ENCODE data around the gene NPRL2. TPM values are rescaled to one million over a fixed set of nuclear protein-coding genes. Genes with fewer than 3 reads are reported as not detected.

Gene NPRL2
- total and polyA plus RNA-seq, 2 of the 13 experiments (the other 11 are each of a cell fraction or from before 2014, with no cell fraction given) = 30.6 to 51.4 TPM

DNA sequence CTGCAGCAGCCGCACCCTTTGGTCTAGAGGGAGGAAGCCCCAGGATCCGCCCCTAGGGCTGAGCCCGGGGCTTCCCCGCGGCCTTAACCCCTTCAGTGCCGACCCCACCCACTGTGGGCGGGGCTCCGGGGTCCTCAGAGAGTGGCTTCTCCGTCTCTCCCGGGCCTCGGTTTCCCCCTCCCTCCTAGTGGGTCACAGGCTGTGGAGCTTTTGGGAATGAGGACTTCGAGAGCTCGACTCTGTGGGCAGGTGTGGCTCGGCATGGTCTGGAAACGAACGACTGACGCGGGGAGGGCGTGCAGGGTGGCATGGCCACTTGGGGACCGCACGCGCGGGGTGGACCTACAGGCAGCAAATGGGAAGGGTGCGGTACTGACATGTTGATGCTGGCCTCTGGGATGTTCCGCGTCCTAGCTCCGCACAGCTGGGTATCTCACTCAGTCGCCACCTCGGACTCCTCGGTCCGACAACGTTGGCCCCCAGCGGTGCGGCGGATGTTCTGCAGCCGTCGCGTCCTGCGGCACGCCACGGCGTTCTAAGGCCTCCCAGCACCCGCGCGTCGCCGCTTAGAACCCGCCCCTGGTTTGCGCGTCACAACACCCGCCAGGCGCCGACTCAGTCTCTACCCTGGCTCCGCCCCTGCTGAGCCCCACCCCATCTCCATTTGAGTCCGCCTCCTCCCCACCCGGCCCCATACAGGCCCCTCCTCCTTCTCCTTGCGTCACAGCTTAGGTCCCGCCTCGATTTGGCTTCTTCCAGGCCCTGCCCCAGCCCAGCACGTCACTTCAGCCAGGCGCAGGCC, 51.5 kb downstream of the NPRL2 start, which contains the start of the genes HYAL3 and NAA80 (continued):
- TF ChIP-seq, protein P1, sequence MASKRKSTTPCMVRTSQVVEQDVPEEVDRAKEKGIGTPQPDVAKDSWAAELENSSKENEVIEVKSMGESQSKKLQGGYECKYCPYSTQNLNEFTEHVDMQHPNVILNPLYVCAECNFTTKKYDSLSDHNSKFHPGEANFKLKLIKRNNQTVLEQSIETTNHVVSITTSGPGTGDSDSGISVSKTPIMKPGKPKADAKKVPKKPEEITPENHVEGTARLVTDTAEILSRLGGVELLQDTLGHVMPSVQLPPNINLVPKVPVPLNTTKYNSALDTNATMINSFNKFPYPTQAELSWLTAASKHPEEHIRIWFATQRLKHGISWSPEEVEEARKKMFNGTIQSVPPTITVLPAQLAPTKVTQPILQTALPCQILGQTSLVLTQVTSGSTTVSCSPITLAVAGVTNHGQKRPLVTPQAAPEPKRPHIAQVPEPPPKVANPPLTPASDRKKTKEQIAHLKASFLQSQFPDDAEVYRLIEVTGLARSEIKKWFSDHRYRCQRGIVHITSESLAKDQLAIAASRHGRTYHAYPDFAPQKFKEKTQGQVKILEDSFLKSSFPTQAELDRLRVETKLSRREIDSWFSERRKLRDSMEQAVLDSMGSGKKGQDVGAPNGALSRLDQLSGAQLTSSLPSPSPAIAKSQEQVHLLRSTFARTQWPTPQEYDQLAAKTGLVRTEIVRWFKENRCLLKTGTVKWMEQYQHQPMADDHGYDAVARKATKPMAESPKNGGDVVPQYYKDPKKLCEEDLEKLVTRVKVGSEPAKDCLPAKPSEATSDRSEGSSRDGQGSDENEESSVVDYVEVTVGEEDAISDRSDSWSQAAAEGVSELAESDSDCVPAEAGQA (IDR thresholded peaks at IDR 0.05; ENCODE audit: low read depth) = no peak
- TF ChIP-seq, protein P1 (CRISPR knock-in tag; IDR thresholded peaks at IDR 0.05; ENCODE audit: borderline replicate concordance) = peak; percentile 54; the same call in 1 of the 2 replicates
- TF ChIP-seq SALL2 (CRISPR knock-in tag; IDR thresholded peaks at IDR 0.05) = no peak; the same call in 1 of the 2 replicates
- TF ChIP-seq, protein P2, sequence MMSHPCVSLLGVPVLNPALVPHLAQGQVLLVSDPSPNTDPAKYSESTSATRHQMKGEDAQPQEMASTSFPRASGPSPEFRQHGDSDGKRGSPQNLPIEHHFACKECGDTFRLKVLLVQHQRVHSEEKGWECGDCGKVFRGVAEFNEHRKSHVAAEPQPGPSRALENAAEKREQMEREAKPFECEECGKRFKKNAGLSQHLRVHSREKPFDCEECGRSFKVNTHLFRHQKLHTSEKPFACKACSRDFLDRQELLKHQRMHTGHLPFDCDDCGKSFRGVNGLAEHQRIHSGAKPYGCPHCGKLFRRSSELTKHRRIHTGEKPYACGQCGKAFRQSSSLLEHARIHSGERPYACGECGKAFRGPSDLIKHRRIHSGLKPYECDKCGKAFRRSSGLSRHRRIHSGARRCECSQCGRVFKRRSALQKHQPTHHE (CRISPR knock-in tag; IDR thresholded peaks at IDR 0.05; ENCODE audit: borderline replicate concordance) = peak; percentile 65; the same call in 1 of the 2 replicates
- peak; percentile 23; the same call in 1 of the 2 replicates for TF ChIP-seq ZFP37 (CRISPR knock-in tag; IDR thresholded peaks at IDR 0.05; ENCODE audit: borderline replicate concordance)
- peak; percentile 45; the same call in 1 of the 2 replicates for TF ChIP-seq SMYD3 (CRISPR knock-in tag; IDR thresholded peaks at IDR 0.05)
- TF ChIP-seq ZNF772 (CRISPR knock-in tag; IDR thresholded peaks at IDR 0.05) = peak; percentile 77; the same call in 1 of the 2 replicates
- TF ChIP-seq MLLT10 (CRISPR knock-in tag; IDR thresholded peaks at IDR 0.05) = no peak
- no peak; the same call in none of the 2 replicates for TF ChIP-seq KLF12 (CRISPR knock-in tag; IDR thresholded peaks at IDR 0.05; ENCODE audit: borderline replicate concordance)
- TF ChIP-seq MBD4 (IDR thresholded peaks at IDR 0.05; ENCODE audit: borderline replicate concordance, low read length) = no peak
- no peak for TF ChIP-seq EHMT2 (IDR thresholded peaks at IDR 0.05; ENCODE audit: borderline replicate concordance, low read depth, low read length)
- no peak for TF ChIP-seq HMGA1 (CRISPR knock-in tag; conservative IDR thresholded peaks at IDR 0.05)
- TF ChIP-seq, protein P3, sequence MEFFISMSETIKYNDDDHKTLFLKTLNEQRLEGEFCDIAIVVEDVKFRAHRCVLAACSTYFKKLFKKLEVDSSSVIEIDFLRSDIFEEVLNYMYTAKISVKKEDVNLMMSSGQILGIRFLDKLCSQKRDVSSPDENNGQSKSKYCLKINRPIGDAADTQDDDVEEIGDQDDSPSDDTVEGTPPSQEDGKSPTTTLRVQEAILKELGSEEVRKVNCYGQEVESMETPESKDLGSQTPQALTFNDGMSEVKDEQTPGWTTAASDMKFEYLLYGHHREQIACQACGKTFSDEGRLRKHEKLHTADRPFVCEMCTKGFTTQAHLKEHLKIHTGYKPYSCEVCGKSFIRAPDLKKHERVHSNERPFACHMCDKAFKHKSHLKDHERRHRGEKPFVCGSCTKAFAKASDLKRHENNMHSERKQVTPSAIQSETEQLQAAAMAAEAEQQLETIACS (CRISPR knock-in tag; IDR thresholded peaks at IDR 0.05) = peak; percentile 63; the same call in 1 of the 2 replicates
- TF ChIP-seq, protein P4, sequence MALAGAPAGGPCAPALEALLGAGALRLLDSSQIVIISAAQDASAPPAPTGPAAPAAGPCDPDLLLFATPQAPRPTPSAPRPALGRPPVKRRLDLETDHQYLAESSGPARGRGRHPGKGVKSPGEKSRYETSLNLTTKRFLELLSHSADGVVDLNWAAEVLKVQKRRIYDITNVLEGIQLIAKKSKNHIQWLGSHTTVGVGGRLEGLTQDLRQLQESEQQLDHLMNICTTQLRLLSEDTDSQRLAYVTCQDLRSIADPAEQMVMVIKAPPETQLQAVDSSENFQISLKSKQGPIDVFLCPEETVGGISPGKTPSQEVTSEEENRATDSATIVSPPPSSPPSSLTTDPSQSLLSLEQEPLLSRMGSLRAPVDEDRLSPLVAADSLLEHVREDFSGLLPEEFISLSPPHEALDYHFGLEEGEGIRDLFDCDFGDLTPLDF (CRISPR knock-in tag; IDR thresholded peaks at IDR 0.05) = no peak
- no peak for TF ChIP-seq TRIM24 (CRISPR knock-in tag; IDR thresholded peaks at IDR 0.05)
- 0 out of 2 replicates have a peak, but pooled peaks have one; percentile 9 for TF ChIP-seq TGIF2 (CRISPR knock-in tag; IDR thresholded peaks at IDR 0.05)
- TF ChIP-seq RORA (CRISPR knock-in tag; IDR thresholded peaks at IDR 0.05) = no peak
- no peak for TF ChIP-seq CBX2 (IDR thresholded peaks at IDR 0.05; ENCODE audit: low read depth, low read length)
- TF ChIP-seq CBX2 (CRISPR knock-in tag; IDR thresholded peaks at IDR 0.05; ENCODE audit: low read depth) = no peak
- TF ChIP-seq, protein P5, sequence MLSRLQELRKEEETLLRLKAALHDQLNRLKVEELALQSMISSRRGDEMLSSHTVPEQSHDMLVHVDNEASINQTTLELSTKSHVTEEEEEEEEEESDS (CRISPR knock-in tag; IDR thresholded peaks at IDR 0.05; ENCODE audit: borderline replicate concordance) = no peak; the same call in 1 of the 2 replicates

Measured in HepG2 (cell line).